Colonic mucosa (tissue), 4 donors: Measurements from ENCODE around the gene STK32B. TPM values are rescaled to one million over a fixed set of nuclear protein-coding genes. Genes with fewer than 3 reads are reported as not detected.
"Not testable (repeated sequence)": the region's sequence is repeated elsewhere in the genome, so short reads cannot be mapped to it uniquely, and the experiment has no call there.

ENCODE experiments used
- DNase-seq: peaks from one replicate; pipeline ENCODE4 v3.0.0-alpha.2; 2020
- H3K27ac ChIP-seq: fragments of 200-600 bp; one replicate; pipeline ENCODE4 v1.8.0; 2021
- H3K27me3 ChIP-seq: fragments of 200-600 bp; one replicate; pipeline ENCODE4 v1.8.0; 2021
- H3K36me3 ChIP-seq: fragments of 200-600 bp; one replicate; pipeline ENCODE4 v1.8.0; 2021
- H3K4me1 ChIP-seq: fragments of 200-600 bp; one replicate; pipeline ENCODE4 v1.8.0; 2021; ENCODE audit warnings: mild to moderate bottlenecking
- H3K4me3 ChIP-seq: fragments of 200-600 bp; one replicate; pipeline ENCODE4 v1.8.0; 2021
- H3K9ac ChIP-seq, 2 donors: one replicate each; pipeline ENCODE4 v1.7.0; 2013; ENCODE audit warnings: control low read depth in 2 of 2, low read depth in 2 of 2, low read length in 2 of 2
- H3K9me3 ChIP-seq: fragments of 200-600 bp; one replicate; pipeline ENCODE4 v1.8.0; 2021
- CTCF ChIP-seq: fragments of 200-600 bp; IDR thresholded peaks from one replicate; pipeline ENCODE4 v1.8.0; 2022; ENCODE audit warnings: antibody characterized with exemption, mild to moderate bottlenecking
- intact Hi-C: fragments of 100-400 bp; cut with DNase I; formaldehyde crosslinking; loops from one replicate; pipeline ENCODE4 v1.14.1; 2022
- total RNA-seq, 2 donors: library from RNA; stranded (reverse); fragmentation: NEBNext Ultra II Directional in 1 of 2; extraction: Animal tissue kit (Norgen Biotek cat#: 25700) in 1 of 2; gene quantifications; one replicate each; pipeline ENCODE4 v1.2.1, GENCODE V29; 2021
- donor health status: healthy.
- donor health status: DM: no; HTN: no; CAD: no.
- donor health status: DM: no; HTN: no; CAD: no.

Gene STK32B
- total RNA-seq, 2 donors from 2014 or later, result 0.64 to 0.82 TPM

DNA sequence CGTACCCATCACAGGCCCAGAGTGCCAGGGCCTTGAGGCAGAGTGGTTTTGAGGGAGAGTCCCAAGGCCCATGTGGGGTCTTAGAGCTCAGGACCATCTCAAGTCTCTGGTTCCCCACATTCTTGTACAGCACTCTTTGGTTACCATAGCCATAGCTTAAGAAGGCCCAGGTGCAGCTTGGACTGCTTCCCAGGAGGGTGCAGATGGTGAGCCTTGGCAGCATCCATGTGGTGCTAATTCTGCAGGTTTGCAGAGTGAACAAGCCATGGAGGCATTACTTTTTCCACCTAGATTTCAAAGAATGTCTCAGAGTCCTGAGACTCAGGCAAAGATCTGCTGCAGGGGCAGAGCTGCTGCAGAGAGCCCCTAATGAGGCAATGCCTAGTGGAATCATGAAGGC is 171.7 kb downstream of the STK32B start:
- Histone ChIP-seq H3K27me3 (no peaks in the 10 kb centered on the region), H3K4me3 (no peak overlapping the region), H3K4me1 (no peaks in the 10 kb centered on the region), H3K9me3 (no peaks in the 10 kb centered on the region), H3K27ac (no peak overlapping the region), H3K36me3 (no peaks in the 10 kb centered on the region), H3K9ac (no peak overlapping the region)
- intact Hi-C loops, result no loop called here
- no peak for TF ChIP-seq CTCF
- DNase-seq, result no peak

- Histone ChIP-seq H3K27me3 (no peaks in the 10 kb centered on the region), H3K4me3 (no peak overlapping the region), H3K9me3 (no peaks in the 10 kb centered on the region), H3K4me1 (no peaks in the 10 kb centered on the region), H3K36me3 (no peaks in the 10 kb centered on the region), H3K27ac (no peak overlapping the region), H3K9ac (no peak overlapping the region)
- intact Hi-C loops, result no loop called here
- no peak for DNase-seq
- TF ChIP-seq CTCF, result no peak
Observed at GRCh38 chr4:5224340-5224739, 173.1 kb downstream of the STK32B start.

DNA sequence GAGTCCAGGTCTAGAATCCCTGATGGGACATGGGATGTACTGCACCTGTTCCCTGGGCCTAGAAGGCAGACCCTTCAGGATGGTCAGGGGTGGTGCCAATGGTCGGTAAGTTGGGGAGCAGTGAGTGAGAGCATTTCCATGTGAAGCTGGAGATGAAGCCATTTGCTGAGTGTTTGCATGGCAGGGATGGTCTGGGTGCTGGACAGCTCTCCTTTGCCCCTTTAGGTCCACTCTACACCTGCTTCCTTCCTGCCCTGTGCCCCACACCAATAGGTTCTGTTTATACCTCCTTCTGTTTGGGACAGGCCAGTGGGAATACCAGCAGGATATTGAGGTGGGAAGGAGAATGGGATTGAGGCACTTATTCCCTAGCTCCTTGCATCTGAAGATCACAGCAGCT is 181.3 kb downstream of the STK32B start:
- H3K4me1 ChIP-seq, result no peaks in the 10 kb centered on the region
- H3K27me3 ChIP-seq, result no peaks in the 10 kb centered on the region
- H3K36me3 ChIP-seq, result no peaks in the 10 kb centered on the region
- intact Hi-C loops, result no loop called here
- H3K9me3 ChIP-seq, result no peaks in the 10 kb centered on the region
- H3K9ac ChIP-seq, result no peak overlapping the region
- H3K4me3 ChIP-seq, result no peak overlapping the region
- DNase-seq, result no peak
- TF ChIP-seq CTCF, result no peak
- no peak overlapping the region for H3K27ac ChIP-seq

GRCh38 chr4:5237086-5237660 is 185.9 kb downstream of the STK32B start:
- Histone ChIP-seq H3K9ac (no peak overlapping the region), H3K4me3 (no peak overlapping the region), H3K27me3 (no peaks in the 10 kb centered on the region), H3K36me3 (no peaks in the 10 kb centered on the region), H3K4me1 (no peaks in the 10 kb centered on the region), H3K9me3 (no peaks in the 10 kb centered on the region), H3K27ac (no peak overlapping the region)
- no peak for TF ChIP-seq CTCF
- intact Hi-C loops, result no loop called here
- no peak for DNase-seq

- no peak for TF ChIP-seq CTCF
- no peak for DNase-seq
- Histone ChIP-seq H3K36me3 (no peaks in the 10 kb centered on the region), H3K27me3 (no peaks in the 10 kb centered on the region), H3K27ac (no peak overlapping the region), H3K9me3 (no peaks in the 10 kb centered on the region), H3K9ac (no peak overlapping the region), H3K4me3 (no peak overlapping the region), H3K4me1 (no peaks in the 10 kb centered on the region)
- intact Hi-C loops, result no loop called here
Observed at GRCh38 chr4:5238173-5238572, 186.9 kb downstream of the STK32B start.

DNA sequence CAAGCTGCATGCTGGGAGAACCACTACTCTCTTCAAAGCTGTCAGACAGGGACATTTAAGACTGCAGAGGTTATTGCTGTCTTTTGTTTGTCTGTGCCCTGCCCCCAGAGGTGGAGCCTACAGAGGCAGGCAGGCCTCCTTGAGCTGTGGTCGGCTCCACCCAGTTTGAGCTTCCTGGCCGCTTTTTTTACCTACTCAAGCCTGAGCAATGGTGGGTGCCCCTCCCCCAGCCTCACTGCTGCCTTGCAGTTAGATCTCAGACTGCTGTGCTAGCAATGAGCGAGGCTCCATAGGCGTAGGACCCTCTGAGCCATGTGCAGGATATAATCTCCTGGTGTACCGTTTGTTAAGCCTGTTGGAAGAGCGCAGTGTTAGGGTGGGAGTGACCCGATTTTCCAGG is 195.8 kb downstream of the STK32B start:
- H3K27me3 ChIP-seq, H3K4me3 ChIP-seq, H3K36me3 ChIP-seq, H3K9ac ChIP-seq, H3K27ac ChIP-seq, DNase-seq, H3K9me3 ChIP-seq, H3K4me1 ChIP-seq, intact Hi-C loops: not testable (repeated sequence)
